Ovary (tissue), 3 donors: ENCODE data around the gene HIBCH.

Experiments
- CTCF ChIP-seq, 3 donors: fragments of 450-650 bp in 2 of 3; fragments of 200-600 bp in 1 of 3; IDR thresholded peaks; one replicate each; pipeline versions ENCODE4 v1.5.1 to v1.8.0; 2016 to 2022; ENCODE audit warnings: antibody characterized with exemption in 3 of 3, mild to moderate bottlenecking in 1 of 3
- EP300 ChIP-seq: sonication (generic); formaldehyde crosslinking; IDR thresholded peaks from one replicate; pipeline ENCODE4 v1.6.1; 2017; ENCODE audit warnings: antibody characterized with exemption
- POLR2A ChIP-seq: fragments of 450-650 bp; IDR thresholded peaks from one replicate; pipeline ENCODE4 v1.6.1; 2017; ENCODE audit warnings: antibody characterized with exemption, mild to moderate bottlenecking, moderate library complexity
- donor health status: DM: no; HTN: no; CAD: no.

- no peak for TF ChIP-seq CTCF (IDR thresholded peaks at IDR 0.05)
- TF ChIP-seq POLR2A, result no peak
- TF ChIP-seq EP300, result no peak
Measured at GRCh38 chr2:190215620-190216019, 104.0 kb downstream of the HIBCH start.
